Left ventricle myocardium inferior (tissue), 1 donor: ENCODE results near the gene RNASE2. TPM values are rescaled to one million over a fixed set of nuclear protein-coding genes. Genes with fewer than 3 reads are reported as not detected.
"Not testable (repeated sequence)": the region's sequence is repeated elsewhere in the genome, so short reads cannot be mapped to it uniquely, and the experiment has no call there.

Experiments
- DNase-seq: peaks from one replicate; pipeline ENCODE4 v3.0.0-alpha.2; 2020
- H3K27ac ChIP-seq: fragments of 200-600 bp; replicated peaks from 2 replicates; pipeline ENCODE4 v1.8.0; 2021
- H3K27me3 ChIP-seq: fragments of 200-600 bp; 2 replicates; pipeline ENCODE4 v1.8.0; 2021; ENCODE audit warnings: low read depth
- H3K36me3 ChIP-seq: fragments of 200-600 bp; 2 replicates; pipeline ENCODE4 v1.8.0; 2021
- H3K4me1 ChIP-seq: fragments of 200-600 bp; 2 replicates; pipeline ENCODE4 v1.8.0; 2021
- H3K4me3 ChIP-seq: fragments of 200-600 bp; 2 replicates; pipeline ENCODE4 v1.8.0; 2021; ENCODE audit warnings: mild to moderate bottlenecking, moderate library complexity
- H3K9me3 ChIP-seq: fragments of 200-600 bp; replicated peaks from 2 replicates; pipeline ENCODE4 v1.8.0; 2021
- CTCF ChIP-seq: fragments of 200-600 bp; IDR thresholded peaks from 2 replicates; pipeline ENCODE4 v1.8.0; 2021; ENCODE audit warnings: antibody characterized with exemption, mild to moderate bottlenecking, borderline replicate concordance
- intact Hi-C: fragments of 100-400 bp; cut with micrococcal nuclease; formaldehyde crosslinking; loops from one replicate; pipeline ENCODE4 v1.11.0; 2022
- total RNA-seq: library from RNA; stranded (reverse); fragmentation: NEBNext Ultra II Directional; extraction: Animal tissue kit (Norgen Biotek cat#: 25700); gene quantifications from one replicate; pipeline ENCODE4 v1.2.1, GENCODE V29; 2021
- donor health status: DM: no; HTN: yes; CAD: no; lungs with severe emphysema.

RNASE2 gene
- total RNA-seq, 1 donor from 2014 or later: 1.3 TPM

- Histone ChIP-seq H3K9me3 (no peaks in the 10 kb centered on the region), H3K4me1 (no peaks in the 10 kb centered on the region), H3K27ac (no peak overlapping the region), H3K27me3 (peaks cover 32% of the 10 kb centered on the region), H3K4me3 (no peak overlapping the region), H3K36me3 (no peaks in the 10 kb centered on the region)
- no peak for TF ChIP-seq CTCF
- intact Hi-C loops: no loop called here
- DNase-seq: no peak
These were observed 19.8 kb upstream of the RNASE2 start for GRCh38 chr14:20935303-20935984.

GRCh38 chr14:20945146-20945545, 10.1 kb upstream of the RNASE2 start:
- H3K27me3 ChIP-seq: peaks cover 14% of the 10 kb centered on the region
- DNase-seq, H3K36me3 ChIP-seq, H3K4me3 ChIP-seq, H3K9me3 ChIP-seq, H3K27ac ChIP-seq, intact Hi-C loops, H3K4me1 ChIP-seq: not testable (repeated sequence)

GRCh38 chr14:20946707-20947106, 8.6 kb upstream of the RNASE2 start:
- H3K4me1 ChIP-seq, H3K27me3 ChIP-seq, H3K9me3 ChIP-seq, intact Hi-C loops, H3K27ac ChIP-seq, DNase-seq, H3K4me3 ChIP-seq, H3K36me3 ChIP-seq: not testable (repeated sequence)

GRCh38 chr14:20955538-20955873, 219 bp downstream of the RNASE2 start:
- peaks cover 29% of the 10 kb centered on the region for H3K27me3 ChIP-seq
- H3K4me1 ChIP-seq, H3K36me3 ChIP-seq, H3K9me3 ChIP-seq, intact Hi-C loops, H3K4me3 ChIP-seq, H3K27ac ChIP-seq, DNase-seq: not testable (repeated sequence)

GRCh38 chr14:20956376-20956976, 1.2 kb downstream of the RNASE2 start:
- no peak for TF ChIP-seq CTCF
- no peak for DNase-seq
- Histone ChIP-seq H3K36me3 (no peaks in the 10 kb centered on the region), H3K27ac (no peak overlapping the region), H3K4me3 (no peak overlapping the region), H3K4me1 (no peaks in the 10 kb centered on the region), H3K9me3 (no peaks in the 10 kb centered on the region), H3K27me3 (peaks cover 29% of the 10 kb centered on the region)
- intact Hi-C loops: no loop called here

- H3K36me3 ChIP-seq, H3K4me3 ChIP-seq, H3K9me3 ChIP-seq, intact Hi-C loops, DNase-seq, H3K27ac ChIP-seq, H3K4me1 ChIP-seq: not testable (repeated sequence)
- peaks cover 29% of the 10 kb centered on the region for H3K27me3 ChIP-seq
These were observed 3.7 kb downstream of the RNASE2 start for GRCh38 chr14:20958946-20959345.

- peaks cover 23% of the 10 kb centered on the region for H3K27me3 ChIP-seq
- H3K9me3 ChIP-seq: no peaks in the 10 kb centered on the region
- H3K27ac ChIP-seq: no peak overlapping the region
- DNase-seq: no peak
- H3K4me3 ChIP-seq: no peak overlapping the region
- intact Hi-C loops: no loop called here
- H3K4me1 ChIP-seq: peaks cover 16% of the 10 kb centered on the region
- no peaks in the 10 kb centered on the region for H3K36me3 ChIP-seq
- TF ChIP-seq CTCF: no peak
These were observed 14.0 kb downstream of the RNASE2 start for GRCh38 chr14:20969336-20969735.
